ENCODE results near the gene TMEM219. TPM values are rescaled to one million over a fixed set of nuclear protein-coding genes. Genes with fewer than 3 reads are reported as not detected.

Gene TMEM219
- total and polyA plus RNA-seq, 2 donors (not counting 3 experiments of a cell fraction or from before 2014, with no cell fraction given): 110 to 182 TPM

DNA sequence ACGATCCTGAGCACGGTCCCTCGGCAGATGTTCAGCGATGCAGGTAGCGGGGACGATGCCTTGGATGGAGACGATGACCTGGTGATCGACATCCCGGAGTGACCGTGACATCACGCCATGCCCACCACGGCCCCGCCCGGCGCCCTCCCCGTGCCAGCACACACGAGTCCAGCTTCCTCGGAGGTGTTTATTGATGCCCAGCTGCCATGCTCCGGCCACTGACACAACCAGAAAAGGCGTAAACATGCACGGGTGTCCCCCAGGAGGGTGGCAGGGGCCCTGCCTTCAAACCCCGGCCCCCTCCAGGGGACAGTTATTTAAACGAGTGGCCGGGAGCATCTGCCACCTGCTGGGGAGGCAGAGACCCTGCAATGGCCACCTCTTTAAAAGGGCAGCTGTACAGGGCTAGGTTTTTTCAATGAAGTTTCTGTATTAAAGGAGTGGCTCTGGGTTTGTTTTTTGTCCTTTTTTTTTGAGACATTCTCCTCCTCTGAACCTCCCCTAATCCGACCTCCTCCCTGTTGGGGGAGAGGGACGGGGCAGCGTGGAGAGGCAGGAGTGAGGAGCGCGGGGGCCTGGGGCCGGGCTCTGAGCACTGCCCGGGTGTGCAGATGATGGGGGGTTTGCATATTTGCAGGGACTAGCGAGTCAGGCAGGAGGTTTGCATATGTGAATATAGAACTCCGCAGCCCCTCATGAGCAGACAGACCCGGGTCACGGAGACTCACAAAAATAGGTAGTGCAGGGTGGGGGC, 43.6 kb downstream of the TMEM219 start:
- H2AFZ ChIP-seq (ENCODE audit: low read depth, low read length): no peak overlapping the region
- no peak overlapping the region for H3K9ac ChIP-seq (replicated peaks; ENCODE audit: extremely low read depth, insufficient read depth, low read length)
- no peak for TF ChIP-seq JUN (IDR thresholded peaks at IDR 0.05; ENCODE audit: borderline replicate concordance, insufficient read depth, insufficient read length, low read depth)
- TF ChIP-seq MYC (IDR thresholded peaks at IDR 0.05; ENCODE audit: low read depth, low read length): no peak
- no peak for TF ChIP-seq EZH2 (IDR thresholded peaks at IDR 0.05; ENCODE audit: borderline replicate concordance, low read depth, low read length, severe bottlenecking)
- TF ChIP-seq CTCF (IDR thresholded peaks at IDR 0.05; ENCODE audit: extremely low read depth in 1 of 2, insufficient read depth in 1 of 2, low read depth in 1 of 2, low read length in 2 of 2): peak; percentile 73 to 88
- TF ChIP-seq FOS (IDR thresholded peaks at IDR 0.05; ENCODE audit: borderline replicate concordance, insufficient read depth, low read length): no peak
- H3K4me2 ChIP-seq (ENCODE audit: insufficient read depth, low read length): no peak overlapping the region
- dilution Hi-C loops (cut with MboI; ENCODE audit: extremely low pct_ligation_motif_present, low sequenced_read_pairs) (no loop called here), intact Hi-C loops (cut with micrococcal nuclease) (loop anchor here (1.0 kb wide), 1 partner anchor 9 kb away; the partner anchor contains the start of gene INO80E)
- no peaks in the 10 kb centered on the region for H3K4me1 ChIP-seq (ENCODE audit: control insufficient read depth, extremely low read depth, insufficient read depth, low read length)
- H3K36me3 ChIP-seq (ENCODE audit: control insufficient read depth in 2 of 2, extremely low read depth in 1 of 2, insufficient read depth in 2 of 2, low read length in 2 of 2): peaks cover 0 to 5% of the 10 kb centered on the region in 2 experiments
- no peak overlapping the region for H3K27ac ChIP-seq (ENCODE audit: insufficient read depth, low read depth, low read length)
- FAIRE-seq (peak; percentile 55), DNase-seq (ENCODE audit: low read depth, low spot score) (peak; percentile 11)
- no peaks in the 10 kb centered on the region for H3K9me3 ChIP-seq (replicated peaks; ENCODE audit: control insufficient read depth, insufficient read depth, low read length)
- no peaks in the 10 kb centered on the region for H3K79me2 ChIP-seq (ENCODE audit: control insufficient read depth, insufficient read depth, low read length)
- ChIA-PET POLR2A (no interaction called here), CTCF (interaction anchor here (0.5 to 3.8 kb wide), 27 partner anchors 8 to 314 kb away, joined by 3 to 26 read pairs (median 4); partner anchors contain the start of genes ASPHD1, PAGR1, TAOK2 and TMEM219)
- no peaks in the 10 kb centered on the region for H3K9me1 ChIP-seq (replicated peaks; ENCODE audit: control insufficient read depth, extremely low read depth, insufficient read depth, low read length)
- BruUV-seq (replicated peaks): TSS peak; percentile 37
- no peak overlapping the region for H3K4me3 ChIP-seq (replicated peaks in 1 of 3; ENCODE audit: insufficient read depth in 1 of 3, low read depth in 1 of 3, low read length in 3 of 3)
- no peaks in the 10 kb centered on the region for H4K20me1 ChIP-seq (replicated peaks; ENCODE audit: control insufficient read depth, extremely low read depth, insufficient read depth, low read length)
- peaks cover 9 to 12% of the 10 kb centered on the region in 2 experiments for H3K27me3 ChIP-seq (ENCODE audit: control insufficient read depth in 2 of 2, insufficient read depth in 2 of 2, low read length in 2 of 2)
